HCT116 (cell line): ENCODE results near the gene SIGLEC7.

ENCODE experiments used
- POLR2A ChIP-seq: IDR thresholded peaks from 2 replicates; pipeline ENCODE4 v1.7.0; 2011; ENCODE audit warnings: borderline replicate concordance; ENCODE audit not compliant: insufficient read depth, insufficient read length; ENCODE audit errors: extremely low read depth
- POLR2AphosphoS5 ChIP-seq: IDR thresholded peaks from 2 replicates; pipeline ENCODE4 v1.6.1; 2011; ENCODE audit warnings: mild to moderate bottlenecking, low read depth, low read length, moderate library complexity
- SIN3A ChIP-seq: IDR thresholded peaks from 2 replicates; pipeline ENCODE4 v1.6.1; 2012; ENCODE audit warnings: low read depth
- ZBTB33 ChIP-seq: IDR thresholded peaks from 2 replicates; pipeline ENCODE4 v1.6.1; 2011; ENCODE audit warnings: mild to moderate bottlenecking, low read length, moderate library complexity; ENCODE audit not compliant: insufficient replicate concordance; ENCODE audit errors: extremely low read depth
- TF ChIP-seq, protein P1 (sequence below): IDR thresholded peaks from 2 replicates; pipeline ENCODE4 v1.6.1; 2012; ENCODE audit warnings: low read depth
- TF ChIP-seq, protein P2 (sequence below), 3 experiments: fragments of 200-600 bp in 1 of 3; sonication (generic) in 1 of 3; IDR thresholded peaks in 2 of 3; conservative IDR thresholded peaks in 1 of 3; 2 replicates each; pipeline ENCODE4 v1.5.1; 2012 to 2017; ENCODE audit warnings: low read depth in 2 of 3, low read length in 2 of 3, antibody characterized with exemption in 1 of 3, borderline replicate concordance in 1 of 3, control low read depth in 1 of 3, mild to moderate bottlenecking in 1 of 3, mixed read lengths in 1 of 3, mixed run types in 1 of 3, moderate library complexity in 1 of 3; ENCODE audit not compliant: insufficient read depth in 1 of 3
- TF ChIP-seq, protein P3 (sequence below): IDR thresholded peaks from 2 replicates; pipeline ENCODE4 v1.6.1; 2012

GRCh38 chr19:51123381-51123800 is 18.7 kb upstream of the SIGLEC7 start:
- TF ChIP-seq POLR2A (no peak), SIN3A (no peak), POLR2AphosphoS5 (no peak), ZBTB33 (no peak)
- TF ChIP-seq, protein P1, sequence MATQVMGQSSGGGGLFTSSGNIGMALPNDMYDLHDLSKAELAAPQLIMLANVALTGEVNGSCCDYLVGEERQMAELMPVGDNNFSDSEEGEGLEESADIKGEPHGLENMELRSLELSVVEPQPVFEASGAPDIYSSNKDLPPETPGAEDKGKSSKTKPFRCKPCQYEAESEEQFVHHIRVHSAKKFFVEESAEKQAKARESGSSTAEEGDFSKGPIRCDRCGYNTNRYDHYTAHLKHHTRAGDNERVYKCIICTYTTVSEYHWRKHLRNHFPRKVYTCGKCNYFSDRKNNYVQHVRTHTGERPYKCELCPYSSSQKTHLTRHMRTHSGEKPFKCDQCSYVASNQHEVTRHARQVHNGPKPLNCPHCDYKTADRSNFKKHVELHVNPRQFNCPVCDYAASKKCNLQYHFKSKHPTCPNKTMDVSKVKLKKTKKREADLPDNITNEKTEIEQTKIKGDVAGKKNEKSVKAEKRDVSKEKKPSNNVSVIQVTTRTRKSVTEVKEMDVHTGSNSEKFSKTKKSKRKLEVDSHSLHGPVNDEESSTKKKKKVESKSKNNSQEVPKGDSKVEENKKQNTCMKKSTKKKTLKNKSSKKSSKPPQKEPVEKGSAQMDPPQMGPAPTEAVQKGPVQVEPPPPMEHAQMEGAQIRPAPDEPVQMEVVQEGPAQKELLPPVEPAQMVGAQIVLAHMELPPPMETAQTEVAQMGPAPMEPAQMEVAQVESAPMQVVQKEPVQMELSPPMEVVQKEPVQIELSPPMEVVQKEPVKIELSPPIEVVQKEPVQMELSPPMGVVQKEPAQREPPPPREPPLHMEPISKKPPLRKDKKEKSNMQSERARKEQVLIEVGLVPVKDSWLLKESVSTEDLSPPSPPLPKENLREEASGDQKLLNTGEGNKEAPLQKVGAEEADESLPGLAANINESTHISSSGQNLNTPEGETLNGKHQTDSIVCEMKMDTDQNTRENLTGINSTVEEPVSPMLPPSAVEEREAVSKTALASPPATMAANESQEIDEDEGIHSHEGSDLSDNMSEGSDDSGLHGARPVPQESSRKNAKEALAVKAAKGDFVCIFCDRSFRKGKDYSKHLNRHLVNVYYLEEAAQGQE = no peak
- TF ChIP-seq, protein P2, sequence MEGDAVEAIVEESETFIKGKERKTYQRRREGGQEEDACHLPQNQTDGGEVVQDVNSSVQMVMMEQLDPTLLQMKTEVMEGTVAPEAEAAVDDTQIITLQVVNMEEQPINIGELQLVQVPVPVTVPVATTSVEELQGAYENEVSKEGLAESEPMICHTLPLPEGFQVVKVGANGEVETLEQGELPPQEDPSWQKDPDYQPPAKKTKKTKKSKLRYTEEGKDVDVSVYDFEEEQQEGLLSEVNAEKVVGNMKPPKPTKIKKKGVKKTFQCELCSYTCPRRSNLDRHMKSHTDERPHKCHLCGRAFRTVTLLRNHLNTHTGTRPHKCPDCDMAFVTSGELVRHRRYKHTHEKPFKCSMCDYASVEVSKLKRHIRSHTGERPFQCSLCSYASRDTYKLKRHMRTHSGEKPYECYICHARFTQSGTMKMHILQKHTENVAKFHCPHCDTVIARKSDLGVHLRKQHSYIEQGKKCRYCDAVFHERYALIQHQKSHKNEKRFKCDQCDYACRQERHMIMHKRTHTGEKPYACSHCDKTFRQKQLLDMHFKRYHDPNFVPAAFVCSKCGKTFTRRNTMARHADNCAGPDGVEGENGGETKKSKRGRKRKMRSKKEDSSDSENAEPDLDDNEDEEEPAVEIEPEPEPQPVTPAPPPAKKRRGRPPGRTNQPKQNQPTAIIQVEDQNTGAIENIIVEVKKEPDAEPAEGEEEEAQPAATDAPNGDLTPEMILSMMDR (IDR thresholded peaks at IDR 0.05 in 2 of 3, conservative IDR thresholded peaks at IDR 0.05 in 1 of 3; ENCODE audit: borderline replicate concordance in 1 of 3, insufficient read depth in 1 of 3, low read depth in 2 of 3, low read length in 2 of 3) = no peak
- TF ChIP-seq, protein P3, sequence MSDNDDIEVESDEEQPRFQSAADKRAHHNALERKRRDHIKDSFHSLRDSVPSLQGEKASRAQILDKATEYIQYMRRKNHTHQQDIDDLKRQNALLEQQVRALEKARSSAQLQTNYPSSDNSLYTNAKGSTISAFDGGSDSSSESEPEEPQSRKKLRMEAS = no peak
